ENCODE data around the gene FAM8A1.

The FAM8A1 gene

GRCh38 chr6:17588011-17588410 is 12.1 kb upstream of the FAM8A1 start:
- Histone ChIP-seq H2AFZ (ENCODE audit: low read length) (no peak overlapping the region), H3K36me3 (replicated peaks; ENCODE audit: insufficient read depth, low read length) (no peaks in the 10 kb centered on the region), H3K27me3 (replicated peaks; ENCODE audit: insufficient read depth, low read length) (no peaks in the 10 kb centered on the region), H3K9ac (ENCODE audit: low read length) (no peak overlapping the region), H3K4me2 (ENCODE audit: low read depth, low read length) (no peak overlapping the region), H3K4me1 (ENCODE audit: low read length) (peaks cover 8% of the 10 kb centered on the region), H3K9me3 (replicated peaks; ENCODE audit: insufficient read depth, low read length) (no peaks in the 10 kb centered on the region), H3K9me2 (replicated peaks; ENCODE audit: insufficient read depth, low read length) (no peaks in the 10 kb centered on the region), H3F3A (ENCODE audit: insufficient read depth, low read length) (no peaks in the 10 kb centered on the region), H4K20me1 (ENCODE audit: insufficient read depth, low read length) (no peaks in the 10 kb centered on the region), H3K4me3 (ENCODE audit: low read length) (no peak overlapping the region), H3K79me2 (ENCODE audit: low read length) (no peaks in the 10 kb centered on the region), H3K27ac (ENCODE audit: low read length) (no peak overlapping the region)
- no peak for DNase-seq
- no peak for TF ChIP-seq CTCF (IDR thresholded peaks at IDR 0.05; ENCODE audit: low read length)
- TF ChIP-seq EZH2phosphoT487 (IDR thresholded peaks at IDR 0.05; ENCODE audit: low read length): no peak
- no peak for TF ChIP-seq EZH2 (optimal IDR thresholded peaks at IDR 0.05; ENCODE audit: low read depth, low read length)

GRCh38 chr6:17589406-17590096 is 10.6 kb upstream of the FAM8A1 start:
- peaks cover 8% of the 10 kb centered on the region for H3K4me1 ChIP-seq (ENCODE audit: low read length)
- no peaks in the 10 kb centered on the region for H3K9me3 ChIP-seq (replicated peaks; ENCODE audit: insufficient read depth, low read length)
- no peaks in the 10 kb centered on the region for H3K36me3 ChIP-seq (replicated peaks; ENCODE audit: insufficient read depth, low read length)
- no peaks in the 10 kb centered on the region for H4K20me1 ChIP-seq (ENCODE audit: insufficient read depth, low read length)
- H3K4me2 ChIP-seq (ENCODE audit: low read depth, low read length): no peak overlapping the region
- H3K9ac ChIP-seq (ENCODE audit: low read length): no peak overlapping the region
- no peak overlapping the region for H3K27ac ChIP-seq (ENCODE audit: low read length)
- no peaks in the 10 kb centered on the region for H3K79me2 ChIP-seq (ENCODE audit: low read length)
- DNase-seq: no peak
- H3K4me3 ChIP-seq (ENCODE audit: low read length): no peak overlapping the region
- H3K27me3 ChIP-seq (replicated peaks; ENCODE audit: insufficient read depth, low read length): no peaks in the 10 kb centered on the region
- no peaks in the 10 kb centered on the region for H3F3A ChIP-seq (ENCODE audit: insufficient read depth, low read length)
- H3K9me2 ChIP-seq (replicated peaks; ENCODE audit: insufficient read depth, low read length): no peaks in the 10 kb centered on the region
- TF ChIP-seq CTCF (IDR thresholded peaks at IDR 0.05; ENCODE audit: low read length) (no peak), EZH2phosphoT487 (IDR thresholded peaks at IDR 0.05; ENCODE audit: low read length) (no peak), EZH2 (optimal IDR thresholded peaks at IDR 0.05; ENCODE audit: low read depth, low read length) (no peak)
- H2AFZ ChIP-seq (ENCODE audit: low read length): no peak overlapping the region

- DNase-seq: no peak
- Histone ChIP-seq H2AFZ (ENCODE audit: low read length) (no peak overlapping the region), H3K4me3 (ENCODE audit: low read length) (no peak overlapping the region), H3K9me2 (replicated peaks; ENCODE audit: insufficient read depth, low read length) (no peaks in the 10 kb centered on the region), H3F3A (ENCODE audit: insufficient read depth, low read length) (no peaks in the 10 kb centered on the region), H3K36me3 (replicated peaks; ENCODE audit: insufficient read depth, low read length) (no peaks in the 10 kb centered on the region), H3K27me3 (replicated peaks; ENCODE audit: insufficient read depth, low read length) (no peaks in the 10 kb centered on the region), H3K79me2 (ENCODE audit: low read length) (no peaks in the 10 kb centered on the region), H3K9ac (ENCODE audit: low read length) (no peak overlapping the region), H3K27ac (ENCODE audit: low read length) (no peak overlapping the region), H3K4me2 (ENCODE audit: low read depth, low read length) (no peak overlapping the region), H3K4me1 (ENCODE audit: low read length) (peaks cover 8% of the 10 kb centered on the region), H3K9me3 (replicated peaks; ENCODE audit: insufficient read depth, low read length) (no peaks in the 10 kb centered on the region), H4K20me1 (ENCODE audit: insufficient read depth, low read length) (no peaks in the 10 kb centered on the region)
- TF ChIP-seq EZH2 (optimal IDR thresholded peaks at IDR 0.05; ENCODE audit: low read depth, low read length) (no peak), CTCF (IDR thresholded peaks at IDR 0.05; ENCODE audit: low read length) (no peak), EZH2phosphoT487 (IDR thresholded peaks at IDR 0.05; ENCODE audit: low read length) (no peak)
Measured at GRCh38 chr6:17591287-17591686, 8.8 kb upstream of the FAM8A1 start.
